HepG2 (cell line): ENCODE measurements around the gene RSL1D1. TPM values are rescaled to one million over a fixed set of nuclear protein-coding genes. Genes with fewer than 3 reads are reported as not detected.

Experiments
- CCAR2 ChIP-seq: fragments of 200-400 bp; formaldehyde crosslinking; optimal IDR thresholded peaks from 2 replicates; pipeline ENCODE3; 2018; ENCODE audit warnings: low read depth, mild to moderate bottlenecking, low read length, moderate library complexity
- EEA1 ChIP-seq: sonication (generic); formaldehyde crosslinking; IDR thresholded peaks from 2 replicates; pipeline ENCODE4 v1.5.1; 2020; ENCODE audit warnings: mild to moderate bottlenecking, missing genetic modification reagents, borderline replicate concordance
- HMGA1 ChIP-seq: sonication (generic); formaldehyde crosslinking; conservative IDR thresholded peaks from 2 replicates; pipeline ENCODE4 v1.4.0; 2020; ENCODE audit warnings: missing genetic modification reagents
- LCORL ChIP-seq, 2 experiments: fragments of 450-650 bp in 1 of 2; sonication (generic) in 1 of 2; formaldehyde crosslinking in 1 of 2; IDR thresholded peaks; 2 replicates each; pipeline versions ENCODE4 v1.5.0 to v1.6.1; 2017 to 2020; ENCODE audit warnings: antibody characterized with exemption in 1 of 2, missing genetic modification reagents in 1 of 2
- MAFK ChIP-seq, 2 experiments: IDR thresholded peaks in 1 of 2; conservative IDR thresholded peaks in 1 of 2; 2 replicates each; pipeline ENCODE4 v1.6.1; 2011; ENCODE audit warnings: improper control_type of control experiment in 2 of 2, low read length in 2 of 2
- MYNN ChIP-seq: sonication (generic); formaldehyde crosslinking; IDR thresholded peaks from 2 replicates; pipeline ENCODE4 v1.4.0; 2020; ENCODE audit warnings: mild to moderate bottlenecking, low read depth, missing genetic modification reagents
- NCOA5 ChIP-seq: sonication (generic); formaldehyde crosslinking; IDR thresholded peaks from 2 replicates; pipeline ENCODE4 v1.4.0; 2020; ENCODE audit warnings: missing genetic modification reagents
- NRL ChIP-seq: sonication (generic); formaldehyde crosslinking; IDR thresholded peaks from 2 replicates; pipeline ENCODE4 v1.5.0; 2020; ENCODE audit warnings: missing genetic modification reagents, mild to moderate bottlenecking, moderate library complexity, borderline replicate concordance
- RBM39 ChIP-seq: fragments of 200-400 bp; formaldehyde crosslinking; IDR thresholded peaks from one replicate; pipeline ENCODE4 v1.6.1; 2018; ENCODE audit warnings: antibody characterized with exemption, mild to moderate bottlenecking, low read depth, low read length; ENCODE audit not compliant: poor library complexity, severe bottlenecking
- RFXANK ChIP-seq: IDR thresholded peaks from 2 replicates; pipeline ENCODE4 v1.6.1; 2016
- SAP130 ChIP-seq: IDR thresholded peaks from 2 replicates; pipeline ENCODE4 v1.6.1; 2016; ENCODE audit warnings: low read depth
- SMAD3 ChIP-seq: sonication (generic); formaldehyde crosslinking; IDR thresholded peaks from 2 replicates; pipeline ENCODE4 v1.4.0; 2020; ENCODE audit warnings: missing genetic modification reagents
- SRSF4 ChIP-seq: fragments of 200-400 bp; formaldehyde crosslinking; IDR thresholded peaks from one replicate; pipeline ENCODE4 v1.6.1; 2018; ENCODE audit warnings: mild to moderate bottlenecking, low read depth, low read length, moderate library complexity; ENCODE audit not compliant: poor library complexity, severe bottlenecking
- YY1 ChIP-seq: IDR thresholded peaks from 2 replicates; pipeline ENCODE4 v1.6.1; 2011; ENCODE audit warnings: low read length, low read depth, moderate library complexity, mild to moderate bottlenecking; ENCODE audit not compliant: insufficient read depth, insufficient replicate concordance
- ZHX2 ChIP-seq, 2 experiments: sonication (generic) in 1 of 2; formaldehyde crosslinking in 1 of 2; IDR thresholded peaks; 2 replicates each; pipeline versions ENCODE4 v1.6.1 to v1.9.0; 2014 to 2022; ENCODE audit warnings: antibody characterized with exemption in 1 of 2, borderline replicate concordance in 1 of 2, inconsistent platforms in 1 of 2, low read depth in 1 of 2, missing genetic modification reagents in 1 of 2
- ZNF205 ChIP-seq: IDR thresholded peaks from 2 replicates; pipeline ENCODE4 v1.6.1; 2018; ENCODE audit warnings: missing biosample characterization, missing genetic modification reagents
- ZNF232 ChIP-seq: sonication (generic); formaldehyde crosslinking; IDR thresholded peaks from 2 replicates; pipeline ENCODE4 v1.4.0; 2020; ENCODE audit warnings: missing genetic modification reagents, borderline replicate concordance
- ZNF296 ChIP-seq: sonication (generic); formaldehyde crosslinking; conservative IDR thresholded peaks from 2 replicates; pipeline ENCODE4 v1.5.0; 2020; ENCODE audit warnings: mild to moderate bottlenecking, missing genetic modification reagents
- ZNF446 ChIP-seq: sonication (generic); formaldehyde crosslinking; IDR thresholded peaks from 2 replicates; pipeline ENCODE4 v1.5.0; 2020; ENCODE audit warnings: mild to moderate bottlenecking, missing genetic modification reagents
- ZNF75D ChIP-seq: sonication (generic); formaldehyde crosslinking; IDR thresholded peaks from 2 replicates; pipeline ENCODE4 v1.8.1; 2023; ENCODE audit warnings: missing genetic modification reagents, mild to moderate bottlenecking, borderline replicate concordance
- ZNF83 ChIP-seq: sonication (generic); formaldehyde crosslinking; IDR thresholded peaks from 2 replicates; pipeline ENCODE4 v1.4.0; 2020; ENCODE audit warnings: missing genetic modification reagents, mild to moderate bottlenecking, borderline replicate concordance
- polyA plus RNA-seq, 8 experiments: library from polyadenylated mRNA; depleted of rRNA in 3 of 8; stranded (reverse) in 7 of 8; unstranded in 1 of 8; fragments of >200 nt; fragmentation: Illumina TruSeq in 4 of 8; extraction: Trizol in 4 of 8; gene quantifications; 2 replicates each; pipeline versions ENCODE4 v1.2.1 to v1.2.3, GENCODE V29; 2011 to 2016; ENCODE audit warnings: low read depth in 4 of 8, missing spikeins in 1 of 8, mixed read lengths in 1 of 8; ENCODE audit not compliant: insufficient read depth in 1 of 8
- total RNA-seq, 5 experiments: library from RNA; depleted of rRNA; stranded (reverse); fragments of >200 nt; fragmentation: Illumina TruSeq; extraction: Trizol; gene quantifications; 2 replicates each; pipeline ENCODE4 v1.2.3, GENCODE V29; 2016; ENCODE audit warnings: low read depth in 1 of 5
- TF ChIP-seq, protein P1 (sequence below): IDR thresholded peaks from 2 replicates; pipeline ENCODE4 v1.6.1; 2016
- TF ChIP-seq, protein P2 (sequence below): sonication (generic); formaldehyde crosslinking; IDR thresholded peaks from 2 replicates; pipeline ENCODE4 v1.4.0; 2020; ENCODE audit warnings: missing genetic modification reagents

RSL1D1 gene
- total and polyA plus RNA-seq, 2 of the 13 experiments (the other 11 are each of a cell fraction or from before 2014, with no cell fraction given), result 187 to 343 TPM

- TF ChIP-seq NRL (CRISPR knock-in tag) (peak; percentile 2; the same call in 1 of the 2 replicates), SRSF4 (no peak), HMGA1 (CRISPR knock-in tag) (no peak), ZNF83 (CRISPR knock-in tag) (no peak), EEA1 (CRISPR knock-in tag) (no peak), MAFK (conservative IDR thresholded peaks at IDR 0.05 in 1 of 2, IDR thresholded peaks at IDR 0.05 in 1 of 2; ENCODE audit: low read length in 2 of 2) (no peak), RBM39 (no peak), SAP130 (CRISPR knock-in tag) (no peak; the same call in 1 of the 2 replicates), SMAD3 (CRISPR knock-in tag) (no peak), ZNF446 (CRISPR knock-in tag) (no peak), YY1 (peak; percentile 87), LCORL (IDR thresholded peaks at IDR 0.05) (no peak), LCORL (CRISPR knock-in tag; IDR thresholded peaks at IDR 0.05) (no peak), CCAR2 (peak; percentile 55), RFXANK (CRISPR knock-in tag) (no peak), ZNF75D (CRISPR knock-in tag) (0 out of 2 replicates have a peak, but pooled peaks have one; percentile 20), NCOA5 (CRISPR knock-in tag) (no peak), ZNF296 (CRISPR knock-in tag) (no peak), ZNF232 (CRISPR knock-in tag) (no peak), ZNF205 (CRISPR knock-in tag) (no peak), ZHX2 (IDR thresholded peaks at IDR 0.05; ENCODE audit: low read depth) (no peak; the same call in 1 of the 2 replicates), ZHX2 (CRISPR knock-in tag; IDR thresholded peaks at IDR 0.05; ENCODE audit: borderline replicate concordance) (no peak), MYNN (no peak; the same call in 1 of the 2 replicates)
- TF ChIP-seq, protein P1, sequence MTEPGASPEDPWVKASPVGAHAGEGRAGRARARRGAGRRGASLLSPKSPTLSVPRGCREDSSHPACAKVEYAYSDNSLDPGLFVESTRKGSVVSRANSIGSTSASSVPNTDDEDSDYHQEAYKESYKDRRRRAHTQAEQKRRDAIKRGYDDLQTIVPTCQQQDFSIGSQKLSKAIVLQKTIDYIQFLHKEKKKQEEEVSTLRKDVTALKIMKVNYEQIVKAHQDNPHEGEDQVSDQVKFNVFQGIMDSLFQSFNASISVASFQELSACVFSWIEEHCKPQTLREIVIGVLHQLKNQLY (CRISPR knock-in tag), result no peak
- TF ChIP-seq, protein P2, sequence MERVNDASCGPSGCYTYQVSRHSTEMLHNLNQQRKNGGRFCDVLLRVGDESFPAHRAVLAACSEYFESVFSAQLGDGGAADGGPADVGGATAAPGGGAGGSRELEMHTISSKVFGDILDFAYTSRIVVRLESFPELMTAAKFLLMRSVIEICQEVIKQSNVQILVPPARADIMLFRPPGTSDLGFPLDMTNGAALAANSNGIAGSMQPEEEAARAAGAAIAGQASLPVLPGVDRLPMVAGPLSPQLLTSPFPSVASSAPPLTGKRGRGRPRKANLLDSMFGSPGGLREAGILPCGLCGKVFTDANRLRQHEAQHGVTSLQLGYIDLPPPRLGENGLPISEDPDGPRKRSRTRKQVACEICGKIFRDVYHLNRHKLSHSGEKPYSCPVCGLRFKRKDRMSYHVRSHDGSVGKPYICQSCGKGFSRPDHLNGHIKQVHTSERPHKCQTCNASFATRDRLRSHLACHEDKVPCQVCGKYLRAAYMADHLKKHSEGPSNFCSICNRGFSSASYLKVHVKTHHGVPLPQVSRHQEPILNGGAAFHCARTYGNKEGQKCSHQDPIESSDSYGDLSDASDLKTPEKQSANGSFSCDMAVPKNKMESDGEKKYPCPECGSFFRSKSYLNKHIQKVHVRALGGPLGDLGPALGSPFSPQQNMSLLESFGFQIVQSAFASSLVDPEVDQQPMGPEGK (CRISPR knock-in tag), result no peak
Observed at GRCh38 chr16:11797957-11798299, 53.4 kb downstream of the RSL1D1 start (continued).
